Skeletal muscle cell (primary cell): ENCODE measurements around the gene GTF2A1.
"Not testable (repeated sequence)": the region's sequence is repeated elsewhere in the genome, so short reads cannot be mapped to it uniquely, and the experiment has no call there.

ENCODE experiments used
- DNase-seq: peaks from one replicate; pipeline ENCODE4 v3.0.0-alpha.2; 2010; ENCODE audit warnings: low read depth
- H3K4me3 ChIP-seq: 2 replicates; pipeline ENCODE4 v1.5.1; 2011; ENCODE audit warnings: low read depth, mild to moderate bottlenecking, control low read depth, low read length, moderate library complexity

The GTF2A1 gene

GRCh38 chr14:81235096-81235495 lies 14.3 kb upstream of the GTF2A1 start:
- no peak overlapping the region for H3K4me3 ChIP-seq
- DNase-seq: no peak

GRCh38 chr14:81234278-81234677 lies 13.5 kb upstream of the GTF2A1 start:
- no peak for DNase-seq
- H3K4me3 ChIP-seq: no peak overlapping the region

GRCh38 chr14:81233615-81234014 lies 12.9 kb upstream of the GTF2A1 start:
- no peak for DNase-seq
- H3K4me3 ChIP-seq: no peak overlapping the region

DNA sequence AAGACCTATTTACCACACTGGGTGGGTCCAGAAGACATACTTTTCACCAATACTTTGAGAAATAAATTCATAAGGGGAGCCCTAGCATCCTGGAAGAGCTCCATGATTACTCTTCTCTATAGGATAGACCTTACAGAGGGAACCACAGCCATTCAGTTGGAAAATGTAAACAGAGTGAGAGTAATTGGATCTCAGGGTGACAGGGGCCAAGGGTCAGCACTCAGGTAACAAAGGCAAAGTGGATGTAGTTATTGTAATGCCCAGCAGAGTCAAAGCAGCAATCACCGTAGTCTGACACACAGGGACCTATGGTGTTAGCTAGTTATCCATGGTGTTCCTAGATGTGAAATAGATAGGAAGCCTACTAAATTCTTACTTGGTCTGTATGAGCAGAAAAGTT lies 10.8 kb upstream of the GTF2A1 start:
- no peak for DNase-seq
- H3K4me3 ChIP-seq: no peak overlapping the region

GRCh38 chr14:81224222-81224621 lies 3.5 kb upstream of the GTF2A1 start:
- H3K4me3 ChIP-seq: no peak overlapping the region
- DNase-seq: no peak

GRCh38 chr14:81223788-81224187 lies 3.0 kb upstream of the GTF2A1 start:
- not testable (repeated sequence) for DNase-seq

DNA sequence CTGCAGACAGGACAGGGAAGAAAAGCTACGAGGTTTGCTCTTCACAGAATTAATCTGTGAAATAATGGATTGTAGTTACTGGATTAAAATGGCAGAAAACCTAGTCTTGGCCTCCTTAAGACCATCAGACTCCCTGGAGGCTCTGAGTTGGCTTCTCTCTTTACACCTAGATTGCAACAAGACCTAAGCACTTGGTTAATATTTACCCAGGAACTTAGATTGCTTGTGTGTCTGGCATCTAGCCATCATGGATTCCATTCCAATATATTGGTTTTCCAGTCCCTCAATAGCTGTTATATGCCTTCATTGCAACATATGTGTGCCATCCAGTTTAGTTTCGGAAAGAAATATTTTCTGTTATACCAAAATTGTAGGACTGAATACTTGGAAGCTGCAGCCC lies 1.9 kb upstream of the GTF2A1 start:
- no peak overlapping the region for H3K4me3 ChIP-seq
- no peak for DNase-seq

More at GRCh38 chr14:81223788-81224187, 3.0 kb upstream of the GTF2A1 start:
- H3K4me3 ChIP-seq: not testable (repeated sequence)

- H3K4me3 ChIP-seq: no peak overlapping the region
- no peak for DNase-seq
These were observed 1.4 kb upstream of the GTF2A1 start for GRCh38 chr14:81222126-81222525.

GRCh38 chr14:81221579-81222102 lies 882 bp upstream of the GTF2A1 start:
- H3K4me3 ChIP-seq: peak overlapping the region; percentile 81
- no peak for DNase-seq

DNA sequence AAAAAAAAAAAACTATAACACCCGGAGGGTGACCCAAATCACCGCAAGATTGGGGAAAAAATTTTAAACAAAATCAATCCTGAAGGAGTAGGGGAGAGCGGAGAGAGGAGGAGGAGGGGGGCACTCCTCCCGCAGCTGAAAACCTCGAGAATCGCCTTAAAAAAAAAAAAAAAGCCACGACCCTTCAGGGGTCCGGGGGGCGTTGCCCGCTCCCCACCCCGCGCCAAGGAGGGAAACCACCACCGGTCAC lies 254 bp downstream of the GTF2A1 start:
- peak overlapping the region; percentile 82 for H3K4me3 ChIP-seq
- DNase-seq: no peak

DNA sequence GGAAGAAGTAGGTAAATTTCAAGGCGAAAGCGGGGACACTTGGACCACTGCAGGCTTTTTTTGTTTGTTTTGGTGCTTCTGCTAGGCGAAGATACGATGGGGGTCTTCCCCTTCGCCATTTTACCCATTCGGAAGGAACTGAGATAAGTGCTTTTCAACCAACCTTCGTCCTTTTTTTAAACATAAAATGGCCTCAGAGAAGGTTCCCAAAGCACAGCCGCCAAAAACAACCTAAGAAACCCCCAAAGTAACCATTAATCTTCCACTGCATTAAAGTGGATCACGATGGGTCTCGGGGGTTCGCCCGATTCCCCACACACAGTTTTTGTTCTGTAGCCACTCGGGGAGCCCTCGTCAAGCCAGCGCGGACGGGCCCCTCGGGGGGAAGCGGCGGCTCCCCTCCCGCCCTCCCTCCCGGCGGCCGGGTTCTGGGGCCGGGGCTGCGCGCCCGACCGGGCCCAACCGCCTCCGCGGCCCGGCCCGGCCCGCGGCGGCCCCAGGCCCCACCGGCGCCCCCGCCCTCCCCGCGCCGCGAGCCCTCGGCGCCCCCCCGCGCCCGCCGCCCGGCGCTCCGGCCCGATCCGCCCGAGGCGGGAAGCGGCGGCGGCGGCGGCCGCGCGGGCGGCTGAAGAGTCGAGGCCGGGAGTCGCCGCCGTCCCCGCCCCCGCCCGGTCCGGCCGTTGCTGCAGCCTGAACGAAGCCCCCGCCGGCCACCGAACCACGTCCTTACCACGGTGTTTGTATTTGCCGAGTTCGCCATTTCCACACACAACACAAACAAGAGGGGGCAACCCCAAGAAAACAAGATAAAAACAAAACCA lies 790 bp downstream of the GTF2A1 start:
- no peak for DNase-seq
- H3K4me3 ChIP-seq: peak overlapping the region; percentile 82

GRCh38 chr14:81219210-81219758 lies 1.5 kb downstream of the GTF2A1 start:
- DNase-seq: peak; percentile 91
- H3K4me3 ChIP-seq: peak overlapping the region; percentile 72

DNA sequence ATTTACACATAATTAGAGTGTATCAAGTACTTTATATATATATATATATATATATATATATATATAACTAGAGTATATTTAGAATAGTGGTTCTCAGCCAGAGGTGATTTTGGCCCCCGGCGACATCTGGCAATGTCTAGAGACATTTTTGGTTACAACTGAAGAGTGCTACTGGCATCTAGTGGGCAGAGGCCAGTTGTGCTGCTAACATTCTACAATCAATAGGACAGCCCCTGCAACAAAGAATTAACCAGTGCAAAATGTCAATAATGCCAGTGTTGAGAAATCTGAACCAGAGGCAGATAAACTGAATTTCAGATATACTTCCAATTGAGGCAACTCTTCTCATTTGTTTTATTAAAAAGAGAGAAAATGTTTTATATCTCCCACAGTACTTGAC lies 8.9 kb downstream of the GTF2A1 start:
- H3K4me3 ChIP-seq: no peak overlapping the region
- DNase-seq: no peak

- no peak for DNase-seq
- H3K4me3 ChIP-seq: no peak overlapping the region
These were observed 11.5 kb downstream of the GTF2A1 start for GRCh38 chr14:81209167-81209836.

DNA sequence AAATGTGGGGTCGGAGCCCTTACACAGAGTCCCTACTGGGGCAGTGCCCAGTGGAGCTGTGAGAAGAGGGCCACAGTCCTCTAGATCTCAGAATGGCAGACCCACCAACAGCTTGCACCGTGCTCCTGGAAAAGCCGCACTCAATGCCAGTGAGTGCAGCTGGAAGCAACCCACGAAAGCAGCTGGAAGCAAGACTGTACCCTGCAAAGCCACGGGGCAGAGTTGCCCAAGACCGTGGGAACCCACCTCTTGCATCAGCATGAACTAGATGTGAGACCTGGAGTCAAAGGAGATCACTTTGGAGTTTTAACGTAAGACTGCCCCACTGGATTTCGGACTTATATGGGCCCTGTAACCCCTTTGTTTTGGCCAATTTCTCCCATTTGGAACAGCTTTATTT lies 12.3 kb downstream of the GTF2A1 start:
- H3K4me3 ChIP-seq: no peak overlapping the region
- no peak for DNase-seq

- no peak for DNase-seq
- no peak overlapping the region for H3K4me3 ChIP-seq
These were observed 14.6 kb downstream of the GTF2A1 start for GRCh38 chr14:81206115-81206514.

GRCh38 chr14:81205639-81206038 lies 15.1 kb downstream of the GTF2A1 start:
- no peak for DNase-seq
- no peak overlapping the region for H3K4me3 ChIP-seq

- no peak for DNase-seq
- H3K4me3 ChIP-seq: no peak overlapping the region
These were observed 20.7 kb downstream of the GTF2A1 start for GRCh38 chr14:81200054-81200453.

DNA sequence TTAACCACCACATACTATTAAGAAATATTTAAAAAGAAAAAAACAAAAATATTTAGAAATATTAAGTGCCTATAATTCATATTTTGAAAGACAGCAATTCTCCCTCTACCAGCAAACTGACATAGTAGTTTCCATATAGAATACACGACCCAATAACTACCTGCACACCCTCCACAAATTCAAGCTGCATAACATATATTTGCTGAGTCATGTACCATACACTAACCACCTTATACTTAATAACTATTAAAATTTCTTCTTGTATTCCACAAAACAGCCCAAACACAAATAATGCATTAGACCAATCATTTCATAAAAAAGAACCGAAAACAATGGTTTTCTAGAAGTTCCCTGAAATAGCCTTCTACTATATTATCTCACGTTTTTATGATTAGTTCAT lies 21.7 kb downstream of the GTF2A1 start:
- no peak overlapping the region for H3K4me3 ChIP-seq
- DNase-seq: no peak

DNA sequence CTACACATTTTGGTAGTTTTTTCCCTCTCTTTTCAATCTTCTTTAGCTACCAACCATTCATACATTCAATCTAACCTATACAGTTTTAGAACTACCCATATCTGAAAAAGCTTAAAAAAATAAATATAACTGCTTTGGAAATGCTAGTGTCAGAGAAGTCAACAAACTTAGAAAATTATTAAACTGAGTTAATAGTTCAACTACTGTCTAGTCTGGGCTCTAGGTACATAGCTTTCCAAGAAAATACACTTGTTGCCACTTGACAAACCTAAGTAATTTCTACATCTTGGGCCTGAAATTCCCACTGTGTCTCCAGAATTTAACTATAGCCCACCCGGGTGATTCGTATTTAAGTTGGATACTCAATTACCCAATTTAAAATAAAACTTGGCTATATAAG lies 22.1 kb downstream of the GTF2A1 start:
- no peak overlapping the region for H3K4me3 ChIP-seq
- DNase-seq: no peak
